Measurements from ENCODE around the gene TBC1D4. TPM values are rescaled to one million over a fixed set of nuclear protein-coding genes. Genes with fewer than 3 reads are reported as not detected.
"Not testable (repeated sequence)": the region's sequence is repeated elsewhere in the genome, so short reads cannot be mapped to it uniquely, and the experiment has no call there.

The TBC1D4 gene
- total RNA-seq, 2 donors from 2014 or later, result 64.9 to 67.1 TPM

- H3K27me3 Mint-ChIP-seq, result no peaks in the 10 kb centered on the region
- ATAC-seq, result peak; percentile 77
- no peaks in the 10 kb centered on the region for H3K36me3 Mint-ChIP-seq (ENCODE audit: low read depth)
- H3K9me3 ChIP-seq (ENCODE audit: control insufficient read depth, low read length, poor library complexity, severe bottlenecking), result no peaks in the 10 kb centered on the region
- H3K27ac Mint-ChIP-seq, result peak overlapping the region; percentile 86
- peaks cover 27% of the 10 kb centered on the region for H3K4me1 Mint-ChIP-seq
- H3K4me3 Mint-ChIP-seq, result peak overlapping the region; percentile 82
- no peak for DNase-seq
These were observed 163.7 kb downstream of the TBC1D4 start for GRCh38 chr13:75318138-75318833.

GRCh38 chr13:75316427-75316826 lies 165.5 kb downstream of the TBC1D4 start:
- no peak for DNase-seq
- Mint-ChIP-seq H3K27me3 (no peaks in the 10 kb centered on the region), H3K36me3 (ENCODE audit: low read depth) (peaks cover 4% of the 10 kb centered on the region), H3K4me3 (peak overlapping the region; percentile 19), H3K27ac (peak overlapping the region; percentile 86), H3K4me1 (peaks cover 31% of the 10 kb centered on the region)
- H3K9me3 ChIP-seq (ENCODE audit: control insufficient read depth, low read length, poor library complexity, severe bottlenecking), result no peaks in the 10 kb centered on the region
- ATAC-seq, result no peak

- Mint-ChIP-seq H3K4me1 (peaks cover 29% of the 10 kb centered on the region), H3K27ac (peak overlapping the region; percentile 72), H3K36me3 (ENCODE audit: low read depth) (peaks cover 9% of the 10 kb centered on the region), H3K27me3 (no peaks in the 10 kb centered on the region), H3K4me3 (peak overlapping the region; percentile 61)
- ATAC-seq, result peak; percentile 92
- peak in 1 of 3 donors; percentile 7 for DNase-seq
- H3K9me3 ChIP-seq (ENCODE audit: control insufficient read depth, low read length, poor library complexity, severe bottlenecking), result no peaks in the 10 kb centered on the region
These were observed 169.0 kb downstream of the TBC1D4 start for GRCh38 chr13:75312884-75313520.

GRCh38 chr13:75309981-75310580 lies 171.9 kb downstream of the TBC1D4 start:
- H3K27me3 Mint-ChIP-seq, result no peaks in the 10 kb centered on the region
- H3K4me1 Mint-ChIP-seq, result peaks cover 21% of the 10 kb centered on the region
- peaks cover 14% of the 10 kb centered on the region for H3K36me3 Mint-ChIP-seq (ENCODE audit: low read depth)
- H3K9me3 ChIP-seq (ENCODE audit: control insufficient read depth, low read length, poor library complexity, severe bottlenecking), result no peaks in the 10 kb centered on the region
- DNase-seq (no peak), ATAC-seq (no peak)
- H3K27ac Mint-ChIP-seq, result peak overlapping the region; percentile 84
- peak overlapping the region; percentile 33 for H3K4me3 Mint-ChIP-seq

GRCh38 chr13:75308222-75308621 lies 173.7 kb downstream of the TBC1D4 start:
- H3K4me3 Mint-ChIP-seq, result no peak overlapping the region
- peak overlapping the region; percentile 19 for H3K27ac Mint-ChIP-seq
- no peaks in the 10 kb centered on the region for H3K27me3 Mint-ChIP-seq
- H3K9me3 ChIP-seq (ENCODE audit: control insufficient read depth, low read length, poor library complexity, severe bottlenecking), result no peaks in the 10 kb centered on the region
- H3K36me3 Mint-ChIP-seq (ENCODE audit: low read depth), result peaks cover 23% of the 10 kb centered on the region
- ATAC-seq (no peak), DNase-seq (no peak)
- peaks cover 22% of the 10 kb centered on the region for H3K4me1 Mint-ChIP-seq

GRCh38 chr13:75307370-75307949 lies 174.5 kb downstream of the TBC1D4 start:
- Mint-ChIP-seq H3K27me3 (no peaks in the 10 kb centered on the region), H3K36me3 (ENCODE audit: low read depth) (peaks cover 21% of the 10 kb centered on the region), H3K4me1 (peaks cover 17% of the 10 kb centered on the region), H3K27ac (no peak overlapping the region), H3K4me3 (no peak overlapping the region)
- no peak for DNase-seq
- ATAC-seq, result no peak
- H3K9me3 ChIP-seq (ENCODE audit: control insufficient read depth, low read length, poor library complexity, severe bottlenecking), result no peaks in the 10 kb centered on the region

- H3K36me3 Mint-ChIP-seq (ENCODE audit: low read depth), result peaks cover 21% of the 10 kb centered on the region
- H3K4me3 Mint-ChIP-seq, H3K27ac Mint-ChIP-seq: not testable (repeated sequence)
These were observed 175.0 kb downstream of the TBC1D4 start for GRCh38 chr13:75306967-75307366.

GRCh38 chr13:75305059-75305458 lies 176.9 kb downstream of the TBC1D4 start:
- Mint-ChIP-seq H3K4me3 (no peak overlapping the region), H3K36me3 (ENCODE audit: low read depth) (peaks cover 14% of the 10 kb centered on the region), H3K27ac (no peak overlapping the region), H3K4me1 (peaks cover 15% of the 10 kb centered on the region), H3K27me3 (no peaks in the 10 kb centered on the region)
- DNase-seq (no peak), ATAC-seq (no peak)
- no peaks in the 10 kb centered on the region for H3K9me3 ChIP-seq (ENCODE audit: control insufficient read depth, low read length, poor library complexity, severe bottlenecking)

More at GRCh38 chr13:75306967-75307366, 175.0 kb downstream of the TBC1D4 start:
- not testable (repeated sequence) for DNase-seq; H3K27me3 Mint-ChIP-seq; H3K9me3 ChIP-seq (ENCODE audit: control insufficient read depth, low read length, poor library complexity, severe bottlenecking); ATAC-seq
- peaks cover 14% of the 10 kb centered on the region for H3K4me1 Mint-ChIP-seq

GRCh38 chr13:75303263-75303662 lies 178.7 kb downstream of the TBC1D4 start:
- peaks cover 14% of the 10 kb centered on the region for H3K4me1 Mint-ChIP-seq
- peaks cover 14% of the 10 kb centered on the region for H3K36me3 Mint-ChIP-seq (ENCODE audit: low read depth)
- H3K9me3 ChIP-seq (ENCODE audit: control insufficient read depth, low read length, poor library complexity, severe bottlenecking), result no peaks in the 10 kb centered on the region
- ATAC-seq (no peak), DNase-seq (no peak)
- no peaks in the 10 kb centered on the region for H3K27me3 Mint-ChIP-seq
- H3K4me3 Mint-ChIP-seq, result no peak overlapping the region
- peak overlapping the region; percentile 57 for H3K27ac Mint-ChIP-seq

GRCh38 chr13:75302071-75302698 lies 179.8 kb downstream of the TBC1D4 start:
- H3K36me3 Mint-ChIP-seq (ENCODE audit: low read depth), result peaks cover 14% of the 10 kb centered on the region
- ATAC-seq, result no peak

GRCh38 chr13:75299913-75300862 lies 181.8 kb downstream of the TBC1D4 start:
- ATAC-seq (peak; percentile 88), DNase-seq (no peak)
- H3K4me1 Mint-ChIP-seq, result peaks cover 19% of the 10 kb centered on the region
- peaks cover 12% of the 10 kb centered on the region for H3K36me3 Mint-ChIP-seq (ENCODE audit: low read depth)
- H3K9me3 ChIP-seq (ENCODE audit: control insufficient read depth, low read length, poor library complexity, severe bottlenecking), result no peaks in the 10 kb centered on the region
- peak overlapping the region; percentile 84 for H3K27ac Mint-ChIP-seq
- no peaks in the 10 kb centered on the region for H3K27me3 Mint-ChIP-seq
- H3K4me3 Mint-ChIP-seq, result peak overlapping the region; percentile 9

More at GRCh38 chr13:75302071-75302698, 179.8 kb downstream of the TBC1D4 start:
- no peak for DNase-seq
- Mint-ChIP-seq H3K27ac (no peak overlapping the region), H3K4me1 (peaks cover 12% of the 10 kb centered on the region), H3K4me3 (no peak overlapping the region), H3K27me3 (no peaks in the 10 kb centered on the region)
- H3K9me3 ChIP-seq (ENCODE audit: control insufficient read depth, low read length, poor library complexity, severe bottlenecking), result no peaks in the 10 kb centered on the region

GRCh38 chr13:75299246-75299645 lies 182.7 kb downstream of the TBC1D4 start:
- H3K36me3 Mint-ChIP-seq (ENCODE audit: low read depth), result peaks cover 9% of the 10 kb centered on the region

More at GRCh38 chr13:75299246-75299645, 182.7 kb downstream of the TBC1D4 start:
- Mint-ChIP-seq H3K27me3 (no peaks in the 10 kb centered on the region), H3K4me1 (peaks cover 23% of the 10 kb centered on the region), H3K27ac (peak overlapping the region; percentile 84), H3K4me3 (no peak overlapping the region)
- no peaks in the 10 kb centered on the region for H3K9me3 ChIP-seq (ENCODE audit: control insufficient read depth, low read length, poor library complexity, severe bottlenecking)
- DNase-seq, result no peak
- ATAC-seq, result no peak
